Hepatocyte (in vitro differentiated cells): ENCODE measurements around the gene GDPD5. TPM values are rescaled to one million over a fixed set of nuclear protein-coding genes. Genes with fewer than 3 reads are reported as not detected.

Source experiments
- DNase-seq: peaks from one replicate; pipeline ENCODE4 v3.0.0-alpha.2; 2016; ENCODE audit warnings: low spot score
- H2AFZ ChIP-seq: fragments of 200-600 bp; sonication (generic); 2 replicates; pipeline ENCODE4 v1.6.0; 2016; ENCODE audit warnings: antibody characterized with exemption, mild to moderate bottlenecking
- H3K27ac ChIP-seq: fragments of 200-600 bp; sonication (generic); 2 replicates; pipeline ENCODE4 v1.5.1; 2016; ENCODE audit warnings: mild to moderate bottlenecking
- H3K27me3 ChIP-seq: fragments of 200-600 bp; sonication (generic); 2 replicates; pipeline ENCODE4 v1.6.1; 2016
- H3K36me3 ChIP-seq: fragments of 200-600 bp; sonication (generic); replicated peaks from 2 replicates; pipeline ENCODE4 v1.5.1; 2016; ENCODE audit warnings: low read depth; ENCODE audit not compliant: insufficient read depth
- H3K4me1 ChIP-seq: fragments of 200-600 bp; sonication (generic); 2 replicates; pipeline ENCODE4 v1.5.1; 2016; ENCODE audit warnings: mild to moderate bottlenecking, moderate library complexity; ENCODE audit not compliant: insufficient read depth
- H3K4me2 ChIP-seq: fragments of 200-600 bp; sonication (generic); 2 replicates; pipeline ENCODE4 v1.6.0; 2016
- H3K4me3 ChIP-seq: fragments of 200-600 bp; sonication (generic); 2 replicates; pipeline ENCODE4 v1.5.1; 2016; ENCODE audit warnings: mild to moderate bottlenecking
- H3K79me2 ChIP-seq: fragments of 200-600 bp; sonication (generic); 2 replicates; pipeline ENCODE4 v1.6.0; 2017; ENCODE audit warnings: mild to moderate bottlenecking
- H3K9me2 ChIP-seq: fragments of 200-600 bp; sonication (generic); replicated peaks from 2 replicates; pipeline ENCODE4 v1.6.0; 2017; ENCODE audit warnings: mild to moderate bottlenecking; ENCODE audit not compliant: insufficient read depth
- H3K9me3 ChIP-seq: fragments of 200-600 bp; sonication (generic); 2 replicates; pipeline ENCODE4 v1.5.1; 2016; ENCODE audit warnings: low read depth, mild to moderate bottlenecking
- H4K20me1 ChIP-seq: fragments of 200-600 bp; sonication (generic); 2 replicates; pipeline ENCODE4 v1.6.0; 2016; ENCODE audit warnings: mild to moderate bottlenecking; ENCODE audit not compliant: insufficient read depth, poor library complexity, severe bottlenecking
- EZH2 ChIP-seq: fragments of 200-600 bp; sonication (generic); IDR thresholded peaks from 2 replicates; pipeline ENCODE4 v1.6.1; 2016; ENCODE audit warnings: antibody characterized with exemption, mild to moderate bottlenecking, borderline replicate concordance
- EZH2phosphoT487 ChIP-seq: fragments of 200-600 bp; sonication (generic); IDR thresholded peaks from one replicate; pipeline ENCODE4 v1.6.1; 2018; ENCODE audit warnings: antibody characterized with exemption, mild to moderate bottlenecking, low read depth, moderate library complexity; ENCODE audit not compliant: unreplicated experiment, severe bottlenecking
- WGBS: methylation state at CpG from one replicate; pipeline ENCODE4 v1.1.6; 2016; ENCODE audit warnings: low lambda C conversion rate; ENCODE audit errors: missing lambda C conversion rate; 5-methylcytosine and 5-hydroxymethylcytosine counted together
- polyA plus RNA-seq: library from polyadenylated mRNA; unstranded; fragments of >200 nt; fragmentation: Nextera tagmentation; extraction: Ambion mirVana; gene quantifications from 2 replicates; pipeline ENCODE4 v1.2.1, GENCODE V29; 2016
- total RNA-seq: library from RNA; depleted of rRNA; stranded (reverse); fragments of >200 nt; gene quantifications from 2 replicates; pipeline ENCODE4 v1.2.3, GENCODE V29; 2014
- TF ChIP-seq, protein P1 (sequence below): fragments of 200-600 bp; sonication (generic); IDR thresholded peaks from 2 replicates; pipeline ENCODE4 v1.5.1; 2016; ENCODE audit warnings: antibody characterized with exemption, mild to moderate bottlenecking; ENCODE audit not compliant: poor library complexity

Gene GDPD5
- total and polyA plus RNA-seq, 2 experiments from 2014 or later = 5.2 to 8.9 TPM

DNA sequence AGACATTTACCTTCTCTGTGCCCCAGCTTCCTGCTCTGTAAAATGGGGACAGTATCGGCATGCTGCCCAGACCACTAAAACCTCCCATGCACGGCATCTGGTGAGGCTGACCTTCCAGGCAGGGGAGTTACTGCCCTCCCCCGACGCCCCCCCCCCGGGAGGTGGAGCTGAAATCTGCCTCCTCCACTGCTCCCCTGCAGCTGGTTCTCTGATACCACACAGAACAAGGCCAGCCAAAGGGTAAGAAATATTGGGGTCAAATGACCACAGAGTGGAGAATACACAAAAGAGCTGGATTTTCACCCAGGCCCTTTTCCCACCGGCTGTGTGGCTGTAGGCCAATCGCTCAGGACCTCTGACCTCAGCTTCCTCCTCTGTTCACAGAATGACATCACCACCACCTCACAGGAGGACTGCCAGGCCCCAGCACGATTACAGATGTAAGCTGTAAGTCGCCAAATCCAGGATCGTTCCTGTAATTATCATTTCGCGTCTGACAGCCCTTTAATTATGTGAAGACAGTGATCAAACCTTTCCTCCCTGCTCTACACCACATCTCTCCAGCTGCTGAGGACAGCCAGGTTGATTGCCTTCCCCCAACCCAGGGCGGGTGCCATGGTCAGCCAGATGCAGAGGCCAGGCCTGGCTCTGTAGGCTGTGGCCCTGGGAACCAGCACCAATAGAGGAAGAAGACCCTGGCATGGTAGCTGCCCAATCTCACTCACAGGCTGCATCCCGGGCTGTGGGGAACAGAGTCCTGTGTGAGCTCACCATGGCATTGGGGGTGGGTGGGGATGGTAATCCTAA, 57.0 kb downstream of the GDPD5 start:
- Histone ChIP-seq H3K4me2 (no peak overlapping the region), H3K4me3 (no peak overlapping the region), H3K27me3 (no peaks in the 10 kb centered on the region), H3K9me2 (no peaks in the 10 kb centered on the region), H3K4me1 (peaks cover 4% of the 10 kb centered on the region), H3K9me3 (no peaks in the 10 kb centered on the region), H4K20me1 (no peaks in the 10 kb centered on the region), H3K27ac (no peak overlapping the region), H3K36me3 (no peaks in the 10 kb centered on the region), H2AFZ (no peak overlapping the region), H3K79me2 (no peaks in the 10 kb centered on the region)
- no peak for TF ChIP-seq EZH2
- 67% methylated on average over 14 of the region's 14 CpGs for WGBS
- DNase-seq = no peak

DNA sequence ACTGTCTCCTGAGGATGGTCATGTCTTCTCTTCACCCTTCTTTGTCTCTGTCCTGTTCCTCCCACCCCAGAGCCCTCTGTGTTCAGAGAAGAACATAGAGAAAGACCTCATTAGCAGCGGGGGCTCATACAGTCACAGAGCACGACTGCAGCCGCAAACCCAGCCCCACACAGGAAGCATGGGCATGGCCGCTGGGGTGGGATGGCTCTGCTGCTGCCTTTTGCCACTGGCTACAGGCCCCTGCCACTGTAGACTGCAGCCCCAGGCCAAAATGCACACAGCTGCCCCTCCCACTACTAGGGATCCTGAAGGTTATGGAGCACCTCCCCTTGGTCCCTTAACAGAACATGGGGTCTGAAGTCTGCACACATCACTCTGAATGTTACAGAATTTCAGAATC, 57.9 kb downstream of the GDPD5 start:
- TF ChIP-seq EZH2 (no peak), EZH2phosphoT487 (no peak)
- TF ChIP-seq, protein P1, sequence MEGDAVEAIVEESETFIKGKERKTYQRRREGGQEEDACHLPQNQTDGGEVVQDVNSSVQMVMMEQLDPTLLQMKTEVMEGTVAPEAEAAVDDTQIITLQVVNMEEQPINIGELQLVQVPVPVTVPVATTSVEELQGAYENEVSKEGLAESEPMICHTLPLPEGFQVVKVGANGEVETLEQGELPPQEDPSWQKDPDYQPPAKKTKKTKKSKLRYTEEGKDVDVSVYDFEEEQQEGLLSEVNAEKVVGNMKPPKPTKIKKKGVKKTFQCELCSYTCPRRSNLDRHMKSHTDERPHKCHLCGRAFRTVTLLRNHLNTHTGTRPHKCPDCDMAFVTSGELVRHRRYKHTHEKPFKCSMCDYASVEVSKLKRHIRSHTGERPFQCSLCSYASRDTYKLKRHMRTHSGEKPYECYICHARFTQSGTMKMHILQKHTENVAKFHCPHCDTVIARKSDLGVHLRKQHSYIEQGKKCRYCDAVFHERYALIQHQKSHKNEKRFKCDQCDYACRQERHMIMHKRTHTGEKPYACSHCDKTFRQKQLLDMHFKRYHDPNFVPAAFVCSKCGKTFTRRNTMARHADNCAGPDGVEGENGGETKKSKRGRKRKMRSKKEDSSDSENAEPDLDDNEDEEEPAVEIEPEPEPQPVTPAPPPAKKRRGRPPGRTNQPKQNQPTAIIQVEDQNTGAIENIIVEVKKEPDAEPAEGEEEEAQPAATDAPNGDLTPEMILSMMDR = no peak
- H2AFZ ChIP-seq = no peak overlapping the region
- H3K9me2 ChIP-seq = no peaks in the 10 kb centered on the region
- no peak overlapping the region for H3K4me3 ChIP-seq
- no peak overlapping the region for H3K27ac ChIP-seq
- no peaks in the 10 kb centered on the region for H4K20me1 ChIP-seq
- H3K79me2 ChIP-seq = no peaks in the 10 kb centered on the region
- DNase-seq = no peak
- H3K36me3 ChIP-seq = no peaks in the 10 kb centered on the region
- no peaks in the 10 kb centered on the region for H3K9me3 ChIP-seq
- WGBS = 81% methylated on average over 4 of the region's 4 CpGs
- no peaks in the 10 kb centered on the region for H3K27me3 ChIP-seq
- H3K4me2 ChIP-seq = no peak overlapping the region
- H3K4me1 ChIP-seq = peaks cover 4% of the 10 kb centered on the region

DNA sequence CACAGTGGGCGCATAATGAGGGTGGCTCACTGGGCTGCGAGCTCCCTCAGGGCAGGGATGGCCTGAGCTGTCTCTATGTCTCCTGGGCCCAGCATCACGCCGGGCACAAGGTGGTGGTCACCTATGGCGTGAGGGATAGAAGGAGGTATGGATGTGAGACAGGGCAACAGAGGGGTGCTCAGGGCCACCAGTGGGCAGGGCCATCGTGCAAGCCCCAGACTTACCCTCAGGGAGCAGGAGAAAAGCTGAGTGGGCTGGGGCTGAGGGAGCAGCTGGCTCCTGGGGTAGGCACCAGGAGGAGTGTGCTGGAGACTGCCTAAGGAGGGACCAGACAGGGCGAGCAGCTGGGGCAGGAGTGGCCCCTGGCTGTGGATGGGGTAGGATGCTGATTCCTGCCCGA, 58.4 kb downstream of the GDPD5 start:
- WGBS = 95% methylated on average over 8 of the region's 8 CpGs
- H3K4me3 ChIP-seq = no peak overlapping the region

More for the DNA sequence above, 58.4 kb downstream of the GDPD5 start:
- Histone ChIP-seq H2AFZ (no peak overlapping the region), H4K20me1 (no peaks in the 10 kb centered on the region), H3K27ac (no peak overlapping the region), H3K9me2 (no peaks in the 10 kb centered on the region), H3K4me1 (peaks cover 4% of the 10 kb centered on the region), H3K4me2 (no peak overlapping the region), H3K27me3 (no peaks in the 10 kb centered on the region), H3K9me3 (no peaks in the 10 kb centered on the region), H3K79me2 (no peaks in the 10 kb centered on the region), H3K36me3 (no peaks in the 10 kb centered on the region)
- DNase-seq = no peak
- TF ChIP-seq, protein P1 = no peak
- TF ChIP-seq EZH2phosphoT487 (no peak), EZH2 (no peak)
